Measurements from ENCODE around the gene GCK. TPM values are rescaled to one million over a fixed set of nuclear protein-coding genes. Genes with fewer than 3 reads are reported as not detected.
"Not testable (repeated sequence)": the region's sequence is repeated elsewhere in the genome, so short reads cannot be mapped to it uniquely, and the experiment has no call there.

The GCK gene
- total RNA-seq, 1 experiment from 2014 or later, result 2.6 TPM

DNA sequence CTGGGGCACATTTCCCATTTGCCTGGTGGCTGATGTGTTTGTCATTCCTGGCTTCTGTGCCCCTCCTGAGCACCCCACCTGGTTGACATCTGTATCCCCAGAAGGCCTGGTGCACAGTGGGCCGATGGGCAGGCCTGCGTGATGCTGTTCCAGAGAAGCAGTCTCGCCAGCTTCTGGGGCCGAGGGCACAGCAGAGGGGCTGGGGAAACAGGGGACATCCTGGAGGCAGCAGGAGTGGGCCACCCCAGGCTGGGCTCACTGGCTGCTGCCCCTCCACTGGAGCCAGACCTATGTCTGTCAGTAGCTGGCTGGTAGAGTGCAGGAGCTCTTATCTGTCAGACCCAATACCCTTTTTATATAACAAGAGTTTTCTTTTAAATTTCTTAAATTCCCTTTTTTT is 47.2 kb downstream of the GCK start:
- DNase-seq (ENCODE audit: low read depth), result no peak

DNA sequence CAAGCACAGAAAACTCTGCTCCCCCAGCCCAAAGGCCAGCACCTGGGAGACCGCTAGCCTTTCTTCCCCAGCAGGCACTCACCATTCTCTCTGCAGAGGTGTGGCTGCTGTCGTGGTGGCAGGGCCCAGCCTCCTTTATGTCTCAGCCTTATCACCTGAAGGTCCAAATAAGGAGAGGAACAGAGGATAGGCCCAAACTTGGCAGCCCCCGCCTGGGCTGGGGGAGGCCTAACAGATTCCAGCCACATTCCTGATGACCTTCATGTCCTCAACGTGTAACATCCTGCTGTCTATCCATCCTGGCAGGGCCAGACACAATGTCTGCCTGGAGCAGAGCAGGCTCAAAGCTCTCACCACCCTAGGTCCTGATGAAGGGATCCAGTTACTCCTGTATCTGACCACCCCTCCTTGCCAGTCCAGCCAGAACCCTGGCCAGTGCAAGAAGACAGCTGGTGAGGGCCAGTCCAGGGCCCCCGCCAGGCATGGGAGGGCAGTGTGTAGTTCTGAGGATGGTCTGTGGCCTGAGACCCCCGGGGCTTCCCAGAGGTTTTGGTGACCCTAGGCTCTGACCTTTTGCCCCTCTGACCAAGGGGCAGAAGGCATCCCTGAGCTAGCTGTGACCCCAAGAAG is 47.9 kb downstream of the GCK start, which contains the start of gene MYL7:
TSS of gene MYL7 (minus strand) at position 112 of the 630 bp plus-strand sequence. CDS start at position 85, 27 bp downstream.
- no peak for DNase-seq (ENCODE audit: low read depth)

DNA sequence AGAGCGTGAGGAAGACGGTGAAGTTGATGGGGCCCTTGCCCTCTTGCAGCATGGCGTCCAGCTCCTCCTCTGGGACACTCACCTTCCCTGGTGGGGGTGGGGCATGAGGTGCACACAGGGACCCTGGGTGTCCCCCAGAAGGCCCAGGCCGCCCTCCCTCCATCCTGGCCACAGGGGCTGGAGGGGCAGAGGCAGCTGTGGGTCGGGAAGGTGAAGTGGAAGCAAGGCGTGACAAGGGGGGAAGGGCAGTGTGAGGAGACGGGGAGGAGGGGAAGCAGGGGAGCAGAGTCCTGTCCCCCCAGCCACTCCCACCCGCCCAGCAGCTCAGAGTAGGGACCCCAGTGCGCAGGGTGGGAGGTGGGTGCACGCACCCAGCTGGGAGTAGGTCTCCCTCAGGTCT is 48.9 kb downstream of the GCK start:
- no peak for DNase-seq (ENCODE audit: low read depth)

DNA sequence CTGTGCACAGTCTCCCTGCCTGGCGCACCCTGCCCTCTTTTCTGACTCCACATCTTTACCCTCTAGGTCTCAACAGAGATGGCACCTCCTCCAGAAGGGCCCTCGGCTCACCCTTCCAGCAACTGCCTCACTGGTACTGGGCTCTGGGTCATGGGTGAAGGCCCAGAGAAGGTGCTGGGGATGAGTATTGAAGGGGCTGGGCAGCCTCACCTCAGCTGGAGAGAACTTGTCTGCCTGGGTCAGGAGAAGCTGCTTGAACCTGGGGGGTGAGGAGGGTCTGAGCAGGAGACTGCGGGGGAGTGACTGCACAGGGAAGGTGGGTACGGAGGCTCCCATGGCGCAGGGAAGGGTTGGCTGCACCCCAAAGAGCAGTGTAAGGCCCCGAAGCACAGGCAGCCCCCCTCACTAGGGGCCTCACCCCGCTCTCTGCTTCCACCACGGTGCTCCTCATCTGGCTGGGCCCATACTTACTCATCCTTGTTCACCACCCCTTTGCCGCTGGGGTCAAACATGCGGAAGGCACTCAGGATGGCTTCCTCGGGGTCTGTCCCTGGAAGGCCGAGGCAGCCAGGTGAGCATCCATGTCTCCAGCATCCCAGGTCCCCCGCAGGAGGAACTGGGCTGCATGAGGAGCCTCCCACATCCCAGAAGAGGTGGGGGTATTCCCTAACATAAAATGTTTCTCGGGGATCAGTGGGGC is 49.8 kb downstream of the GCK start:
- DNase-seq (ENCODE audit: low read depth), result no peak

DNA sequence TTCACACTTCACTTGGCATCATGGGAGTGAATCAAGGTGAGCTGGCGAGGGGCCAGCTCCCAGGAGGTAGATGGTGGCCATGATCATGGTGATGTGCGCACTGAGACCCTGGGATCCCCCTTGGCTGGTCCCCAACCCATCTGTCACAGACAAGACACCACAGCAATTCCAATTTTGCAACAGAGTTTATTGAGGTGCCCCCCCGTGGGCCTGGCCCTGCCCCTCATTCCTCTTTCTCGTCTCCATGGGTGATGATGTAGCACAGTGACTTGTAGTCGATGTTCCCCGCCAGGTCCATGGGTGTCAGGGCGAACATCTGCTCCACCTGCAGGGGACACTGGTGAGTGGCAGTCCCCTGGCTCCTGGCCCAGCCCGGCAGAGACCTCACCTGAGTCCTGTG is 50.5 kb downstream of the GCK start:
- no peak for DNase-seq (ENCODE audit: low read depth)

DNA sequence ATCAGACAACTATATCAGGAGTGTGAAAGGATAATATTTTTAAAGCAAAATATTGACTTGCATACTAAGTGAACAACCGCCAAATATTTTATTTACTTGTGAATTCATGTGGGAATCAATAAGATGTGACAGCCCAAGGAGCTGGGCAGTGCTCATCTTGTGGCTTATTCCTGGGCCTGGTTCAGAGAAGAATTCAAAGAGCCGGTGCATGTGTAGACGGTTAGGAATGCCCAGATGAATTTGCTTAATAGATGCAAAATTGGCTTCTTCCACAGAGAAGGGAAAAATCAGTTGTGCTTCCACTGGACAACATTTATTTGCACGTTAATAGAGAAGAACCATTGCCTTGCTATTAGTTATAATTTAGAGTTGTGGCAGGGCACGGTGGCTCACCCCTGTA is 52.5 kb downstream of the GCK start:
- no peak for DNase-seq (ENCODE audit: low read depth)

DNA sequence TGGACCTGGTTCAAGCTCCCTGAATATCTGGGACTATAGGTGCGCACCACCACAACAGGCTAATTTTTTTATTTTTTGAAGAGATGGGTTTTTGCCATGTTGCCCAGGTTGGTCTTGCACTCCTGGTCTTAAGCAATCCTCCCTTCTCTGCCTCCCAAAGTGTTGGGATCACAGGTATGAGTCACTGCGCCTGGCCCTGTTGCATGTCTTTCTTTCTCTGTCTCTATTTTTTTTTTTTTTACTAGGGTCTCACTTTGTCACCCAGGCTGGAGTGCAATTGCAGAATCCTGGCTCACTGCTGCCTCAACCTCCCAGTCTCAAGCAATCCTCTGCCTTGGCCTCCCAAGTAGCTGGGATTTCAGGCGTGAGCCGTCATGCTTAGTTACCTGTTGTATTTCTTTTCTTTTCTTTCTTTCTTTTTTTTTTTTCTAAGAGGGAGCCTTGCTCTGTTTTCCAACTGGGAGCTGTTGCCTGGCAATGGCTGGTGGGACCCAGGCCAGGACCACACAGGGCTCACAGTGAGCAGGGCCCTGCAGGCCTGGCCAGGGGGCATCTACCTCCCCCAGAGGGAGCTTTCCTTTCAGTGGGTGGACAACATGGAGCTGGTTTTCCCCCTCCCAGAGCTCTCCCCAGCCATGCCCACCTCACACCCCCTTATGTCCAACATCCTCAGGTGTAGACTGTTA is 54.2 kb downstream of the GCK start:
- no peak for DNase-seq (ENCODE audit: low read depth)

DNA sequence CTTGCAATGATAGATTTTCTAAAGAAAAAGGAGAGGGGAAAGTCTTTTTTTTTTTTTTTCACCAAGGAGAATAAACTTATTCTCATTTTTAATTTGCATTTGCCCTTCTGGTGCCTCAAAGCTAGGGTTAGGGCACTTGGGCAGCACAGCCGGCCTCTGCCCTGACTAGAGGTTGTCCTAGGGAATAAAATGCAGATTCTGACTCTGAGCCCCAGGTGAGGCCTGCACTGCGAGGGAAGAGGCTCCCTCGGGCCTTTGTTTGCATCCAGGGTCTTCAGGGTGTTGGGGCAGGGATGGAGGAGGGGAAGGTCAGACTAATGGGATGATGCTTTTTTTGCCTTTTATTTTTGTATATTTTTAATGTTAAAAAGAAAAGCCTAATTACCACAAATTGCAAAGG is 55.9 kb downstream of the GCK start:
- no peak for DNase-seq (ENCODE audit: low read depth)

DNA sequence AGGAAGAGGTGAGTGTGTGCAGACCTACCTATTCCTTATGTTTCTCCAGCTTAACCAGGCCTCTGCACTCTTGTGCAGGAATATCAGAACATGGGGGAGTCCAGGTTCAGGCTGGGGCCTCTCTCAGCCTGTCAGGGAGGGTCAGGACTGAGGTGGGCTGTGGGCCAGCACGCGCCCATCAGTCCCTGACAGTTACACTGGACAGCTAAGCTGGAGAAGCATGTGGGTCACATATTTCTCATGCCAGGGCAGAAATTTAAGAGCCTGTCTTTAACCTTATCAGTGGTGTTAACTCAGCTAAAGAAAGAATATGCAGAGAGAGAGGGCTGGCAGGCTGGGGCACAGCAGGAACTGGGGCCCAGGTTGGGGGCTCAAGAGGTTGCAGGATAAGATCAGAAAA is 57.2 kb downstream of the GCK start:
- DNase-seq (ENCODE audit: low read depth), result no peak

DNA sequence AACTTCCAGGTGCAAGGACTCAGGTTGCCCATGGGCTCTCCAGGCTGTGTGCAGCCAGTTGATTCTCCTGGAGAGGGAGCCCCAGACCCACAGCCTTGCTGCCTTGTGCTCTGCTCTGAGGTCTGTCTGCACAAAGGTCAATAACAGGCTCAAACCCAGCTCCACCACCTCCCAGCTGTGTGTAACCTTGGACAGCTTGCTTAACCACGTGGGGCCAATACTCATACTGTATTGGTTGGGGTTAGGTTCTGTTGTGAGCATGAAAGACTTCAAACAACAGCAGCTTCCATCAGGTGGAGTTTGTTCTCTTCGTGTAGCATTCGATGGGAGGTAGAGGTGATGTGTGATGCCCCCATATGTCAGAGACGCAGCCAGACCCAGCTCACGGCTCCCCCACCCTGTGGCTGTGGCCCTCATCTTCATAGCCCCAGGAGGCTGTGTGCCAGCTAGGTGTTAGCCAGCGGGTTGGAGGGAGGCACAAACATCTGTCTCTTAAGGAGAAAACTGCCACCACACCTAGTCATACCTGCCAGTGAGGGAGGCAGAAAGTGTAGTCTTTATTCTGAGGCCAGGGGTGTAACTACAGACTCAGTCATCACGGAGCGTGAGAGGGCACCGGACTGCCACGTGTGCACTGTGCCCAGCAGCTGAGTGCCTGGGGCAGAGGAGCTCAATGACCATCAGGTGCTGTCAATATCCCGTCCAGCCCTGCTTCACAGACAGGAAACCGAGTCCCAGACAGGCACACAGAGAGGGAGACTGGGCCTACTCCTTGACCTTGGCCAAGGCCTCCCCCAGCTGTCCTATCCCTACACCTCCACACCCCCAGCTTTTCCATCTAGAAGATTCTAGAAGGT is 57.8 kb downstream of the GCK start:
- no peak for DNase-seq (ENCODE audit: low read depth)

DNA sequence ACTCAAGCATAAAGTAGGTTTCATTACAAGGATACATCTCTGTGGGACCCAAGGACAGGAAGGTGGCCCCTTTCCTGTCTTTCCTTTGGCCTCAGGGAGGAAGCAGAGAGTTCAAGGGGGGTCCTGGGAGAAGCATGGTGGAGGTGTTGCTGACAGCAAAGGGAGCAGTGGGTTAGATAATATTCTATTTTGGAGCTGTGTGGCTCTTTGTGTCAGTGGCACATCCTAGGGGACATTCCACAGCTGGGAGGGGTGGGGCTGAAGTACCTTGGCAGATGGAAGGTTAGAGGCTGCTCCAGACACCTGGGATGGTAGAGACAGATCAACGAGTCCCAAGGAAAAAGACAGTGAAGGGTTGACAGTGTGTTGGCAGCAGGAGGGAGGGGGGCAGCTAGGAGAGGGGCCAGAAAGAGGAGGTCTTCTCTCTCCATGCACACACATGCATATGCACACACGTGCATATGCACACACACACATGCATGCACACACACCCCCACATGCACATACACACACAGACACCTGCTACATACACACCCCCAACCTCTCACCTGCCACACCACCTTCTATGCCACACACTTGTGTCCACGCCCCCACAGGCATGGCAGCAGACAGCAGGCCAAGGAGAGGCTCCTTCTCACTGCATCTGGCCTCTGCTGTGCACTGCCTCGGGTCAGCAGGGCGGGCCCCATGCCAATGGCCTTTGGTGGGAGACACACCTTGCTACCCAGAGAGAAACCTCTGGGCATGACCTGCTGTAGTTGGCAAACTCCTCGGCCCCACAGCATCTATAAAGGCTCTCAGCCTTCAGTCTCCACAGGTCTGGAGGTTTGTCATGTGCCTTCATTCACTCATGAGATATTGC is 60.3 kb downstream of the GCK start:
- DNase-seq (ENCODE audit: low read depth), result no peak

DNA sequence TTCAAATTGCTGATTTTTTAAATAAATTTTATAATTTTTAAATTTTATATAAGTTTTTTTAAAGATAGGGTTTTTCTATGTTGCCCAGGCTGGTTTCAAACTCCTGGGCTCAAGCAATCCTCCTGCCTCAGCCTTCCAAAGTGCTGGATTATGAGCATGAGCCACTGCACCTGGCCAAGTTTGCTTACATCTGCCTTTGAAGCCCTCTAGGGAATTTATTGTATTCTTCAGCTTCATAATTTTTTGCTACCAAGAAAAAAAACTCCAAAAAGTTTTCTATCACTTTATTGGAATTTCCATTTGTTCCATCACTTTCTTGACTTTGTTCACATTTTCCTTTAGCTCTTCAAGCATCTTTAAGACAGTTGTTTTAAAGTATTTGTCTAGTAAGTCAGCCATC is 62.1 kb downstream of the GCK start:
- DNase-seq (ENCODE audit: low read depth), result no peak

DNA sequence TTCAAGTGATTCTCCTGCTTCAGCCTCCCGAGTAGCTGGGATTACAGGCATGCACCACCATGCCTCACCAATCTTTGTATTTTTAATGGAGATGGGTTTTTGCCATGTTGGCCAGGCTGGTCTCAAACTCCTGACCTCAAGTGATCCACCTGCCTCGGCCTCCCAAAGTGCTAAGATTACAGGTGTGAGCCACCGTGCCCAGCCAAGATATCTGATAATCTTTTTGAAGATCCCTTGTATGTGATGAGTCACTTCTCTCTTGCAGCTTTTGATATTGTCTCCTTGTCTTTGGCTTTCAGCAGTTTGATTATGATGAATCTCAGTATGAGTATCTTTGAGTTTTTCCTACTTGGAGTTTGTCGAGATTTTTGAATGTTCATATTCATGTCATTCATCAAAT is 62.7 kb downstream of the GCK start:
- not testable (repeated sequence) for DNase-seq (ENCODE audit: low read depth)

DNA sequence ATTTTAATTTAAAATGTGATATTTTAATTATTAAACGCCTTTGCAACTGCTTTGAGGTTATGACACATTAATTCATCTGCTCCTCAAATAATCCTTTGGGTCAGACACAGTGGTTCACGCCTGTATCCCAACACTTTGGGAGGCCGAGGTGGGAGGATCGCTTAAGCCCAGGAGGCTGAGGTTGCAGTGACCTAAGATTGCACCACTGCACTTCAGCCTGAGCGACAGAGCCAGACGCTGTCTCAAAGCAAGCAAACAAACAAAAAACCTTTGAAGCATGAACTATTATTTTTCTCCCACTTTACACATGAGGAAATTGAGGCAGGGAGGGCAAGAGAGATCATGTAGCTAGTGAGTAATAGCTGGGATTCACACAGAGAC is 64.4 kb downstream of the GCK start:
- no peak for DNase-seq (ENCODE audit: low read depth)

DNA sequence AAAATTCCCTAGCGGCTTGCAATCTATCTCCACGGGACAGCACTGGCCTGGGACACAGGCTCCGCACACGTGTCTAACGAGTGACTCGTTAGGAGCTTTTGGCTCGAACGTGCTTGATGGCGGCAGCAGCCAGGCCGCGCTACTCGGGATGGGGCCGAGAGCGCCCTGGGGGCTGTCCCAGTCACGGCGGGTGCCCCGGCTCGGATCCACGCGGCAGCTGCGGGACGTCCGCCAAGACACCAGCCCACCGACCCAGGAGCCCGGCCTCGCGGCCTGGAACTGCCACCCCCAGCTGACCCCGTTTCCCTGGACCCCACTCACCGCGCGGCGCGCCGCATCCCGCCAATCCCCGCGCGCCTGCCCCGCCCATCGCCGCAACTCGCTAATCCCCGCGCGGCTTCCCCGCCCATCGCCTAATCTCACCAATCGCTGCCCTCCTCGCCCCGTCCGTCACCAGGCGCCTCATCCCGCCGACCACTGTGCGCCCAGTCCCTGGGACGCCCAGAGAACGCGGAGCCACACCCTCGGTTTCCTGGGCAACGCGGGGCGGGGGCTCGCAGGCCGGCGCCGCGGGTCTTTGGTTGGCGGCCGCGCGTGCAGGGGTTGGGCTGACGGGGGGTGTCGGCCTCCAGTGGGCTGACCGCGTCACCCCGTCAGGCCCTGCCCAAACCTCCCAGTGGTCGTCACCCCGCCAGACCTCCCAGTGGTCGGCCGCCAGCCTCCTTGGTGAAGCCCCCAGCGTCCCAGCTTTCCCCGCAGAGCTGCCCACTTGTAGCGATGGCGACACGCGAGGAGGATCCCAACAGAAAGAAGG is 65.8 kb downstream of the GCK start, which contains the start of gene POLD2:
TSS of gene POLD2 (minus strand) at position 359 of the 814 bp plus-strand sequence. CDS start 1,495 bp downstream, outside the sequence.
- DNase-seq (ENCODE audit: low read depth), result peak; percentile 98

DNA sequence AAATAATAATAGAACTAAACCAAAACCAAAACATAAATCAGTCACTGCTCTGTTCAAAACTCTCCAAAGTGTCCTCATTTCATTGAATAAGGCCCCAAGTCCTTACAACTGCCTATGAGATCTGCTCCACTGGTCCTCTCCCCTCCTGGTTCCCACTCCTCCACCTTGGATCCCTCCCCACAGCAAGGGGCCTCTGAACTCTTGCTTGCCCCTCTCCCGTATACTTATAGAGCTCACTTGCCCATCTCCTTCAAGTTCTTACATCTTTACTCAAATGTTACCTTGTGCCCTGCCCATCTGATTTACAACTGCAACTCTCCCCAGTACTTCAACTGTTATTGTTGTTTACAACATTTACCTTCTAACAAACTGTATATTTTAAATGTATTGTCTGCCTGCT is 66.7 kb downstream of the GCK start:
- DNase-seq (ENCODE audit: low read depth), result no peak

DNA sequence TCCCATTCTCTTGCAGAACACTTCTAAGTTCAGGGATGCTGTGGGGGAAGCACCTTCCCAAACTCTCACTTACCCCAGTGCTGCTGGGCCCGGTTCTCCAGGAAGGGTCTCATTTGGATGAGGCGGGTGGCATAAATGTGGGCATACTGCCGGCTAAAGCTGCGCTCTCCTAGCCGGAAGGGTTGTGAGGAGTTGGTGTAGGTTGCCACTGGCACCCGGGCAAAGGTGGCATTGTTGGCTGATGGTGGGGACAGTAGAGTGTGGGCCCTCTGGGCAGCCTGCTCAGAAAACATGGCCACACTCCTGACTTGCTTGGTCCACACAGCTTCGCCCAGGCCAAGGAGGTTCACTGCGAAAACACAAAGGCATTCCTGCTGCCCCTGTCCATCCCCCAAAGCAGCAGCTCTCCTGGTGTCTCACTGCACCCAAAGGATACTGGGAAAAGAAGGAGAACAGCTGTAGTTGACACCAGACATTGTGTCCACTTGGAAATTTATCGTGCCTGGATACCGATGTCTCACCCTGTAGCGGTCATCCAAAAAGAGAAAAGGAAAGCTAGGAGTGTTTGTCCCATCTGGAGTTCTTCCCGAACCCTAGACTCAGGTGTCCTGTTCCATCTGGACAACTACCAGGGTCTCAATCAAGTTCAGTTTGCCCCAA is 67.3 kb downstream of the GCK start:
- no peak for DNase-seq (ENCODE audit: low read depth)

DNA sequence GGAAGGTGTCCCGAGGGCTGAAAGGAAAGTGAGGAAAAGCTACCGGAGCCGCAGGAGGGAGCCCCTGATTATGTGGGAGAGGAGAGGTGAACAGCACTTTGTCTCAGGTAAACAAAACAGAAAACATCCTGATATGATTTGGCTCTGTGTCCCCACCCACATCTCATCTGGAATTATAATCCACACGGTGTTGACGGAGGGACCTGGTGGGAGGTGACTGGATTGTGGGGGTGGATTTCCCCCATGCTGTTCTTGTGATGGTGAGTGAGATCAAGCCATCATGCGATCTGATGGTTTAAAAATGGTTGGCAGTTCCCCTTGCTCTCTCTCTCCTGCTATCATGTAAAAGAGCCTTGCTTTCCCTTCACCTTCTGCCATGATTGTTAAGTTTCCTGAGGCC is 68.8 kb downstream of the GCK start:
- DNase-seq (ENCODE audit: low read depth), result no peak

DNA sequence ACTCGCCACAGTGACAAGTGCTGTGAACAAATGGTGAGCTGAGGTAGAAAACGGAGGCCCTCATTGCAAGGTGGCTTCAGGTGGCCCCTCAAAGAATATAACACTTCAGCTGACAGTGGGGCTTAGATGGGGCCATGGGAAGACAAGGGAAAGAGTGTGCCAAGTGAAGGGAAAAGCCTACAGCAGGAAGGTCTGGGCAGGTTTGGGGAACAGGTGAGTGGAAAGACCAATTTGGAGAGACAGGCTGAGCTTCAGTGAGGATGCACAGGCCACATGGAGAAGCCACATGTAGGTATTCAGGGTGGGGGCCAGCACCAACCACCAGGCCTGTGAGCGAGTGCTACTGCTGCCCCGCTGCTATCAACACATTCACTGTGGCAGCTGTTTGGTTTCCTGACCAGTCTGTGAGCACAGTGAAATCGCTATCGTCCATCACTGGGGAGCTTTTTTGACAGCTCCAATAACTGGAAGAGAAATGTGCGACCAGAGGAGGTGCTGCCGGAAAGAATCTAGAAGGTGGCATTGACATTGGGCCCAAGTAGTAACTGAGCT is 69.3 kb downstream of the GCK start:
- DNase-seq (ENCODE audit: low read depth), result no peak
